ENCODE data around the gene SACS.

Gene SACS

GRCh38 chr13:23449398-23450162 lies 16.1 kb upstream of the SACS start:
- no peak for TF ChIP-seq EZH2phosphoT487 (IDR thresholded peaks at IDR 0.05; ENCODE audit: borderline replicate concordance, low read length)
- TF ChIP-seq, protein P1, sequence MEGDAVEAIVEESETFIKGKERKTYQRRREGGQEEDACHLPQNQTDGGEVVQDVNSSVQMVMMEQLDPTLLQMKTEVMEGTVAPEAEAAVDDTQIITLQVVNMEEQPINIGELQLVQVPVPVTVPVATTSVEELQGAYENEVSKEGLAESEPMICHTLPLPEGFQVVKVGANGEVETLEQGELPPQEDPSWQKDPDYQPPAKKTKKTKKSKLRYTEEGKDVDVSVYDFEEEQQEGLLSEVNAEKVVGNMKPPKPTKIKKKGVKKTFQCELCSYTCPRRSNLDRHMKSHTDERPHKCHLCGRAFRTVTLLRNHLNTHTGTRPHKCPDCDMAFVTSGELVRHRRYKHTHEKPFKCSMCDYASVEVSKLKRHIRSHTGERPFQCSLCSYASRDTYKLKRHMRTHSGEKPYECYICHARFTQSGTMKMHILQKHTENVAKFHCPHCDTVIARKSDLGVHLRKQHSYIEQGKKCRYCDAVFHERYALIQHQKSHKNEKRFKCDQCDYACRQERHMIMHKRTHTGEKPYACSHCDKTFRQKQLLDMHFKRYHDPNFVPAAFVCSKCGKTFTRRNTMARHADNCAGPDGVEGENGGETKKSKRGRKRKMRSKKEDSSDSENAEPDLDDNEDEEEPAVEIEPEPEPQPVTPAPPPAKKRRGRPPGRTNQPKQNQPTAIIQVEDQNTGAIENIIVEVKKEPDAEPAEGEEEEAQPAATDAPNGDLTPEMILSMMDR (IDR thresholded peaks at IDR 0.05; ENCODE audit: low read depth, low read length, poor library complexity, severe bottlenecking) = no peak
- H3K79me2 ChIP-seq (ENCODE audit: control insufficient read depth, low read length) = no peaks in the 10 kb centered on the region
- no peaks in the 10 kb centered on the region for H3K9me2 ChIP-seq (replicated peaks; ENCODE audit: control insufficient read depth, low read length)
- no peak overlapping the region for H3K4me2 ChIP-seq (ENCODE audit: low read length)
- H3K9me3 ChIP-seq (ENCODE audit: control insufficient read depth, insufficient read depth, low read length) = no peaks in the 10 kb centered on the region
- no peak overlapping the region for H3K27ac ChIP-seq (ENCODE audit: low read depth, low read length)
- H3K4me3 ChIP-seq (ENCODE audit: low read length) = no peak overlapping the region
- H3K27me3 ChIP-seq (ENCODE audit: control insufficient read depth, low read length) = no peaks in the 10 kb centered on the region
- H4K20me1 ChIP-seq (ENCODE audit: control insufficient read depth, insufficient read depth, low read depth, low read length) = no peaks in the 10 kb centered on the region
- no peaks in the 10 kb centered on the region for H3K36me3 ChIP-seq (ENCODE audit: control insufficient read depth, low read length)
- H3F3A ChIP-seq (ENCODE audit: control insufficient read depth, insufficient read depth) = no peaks in the 10 kb centered on the region
- no peaks in the 10 kb centered on the region for H3K4me1 ChIP-seq (ENCODE audit: control insufficient read depth, low read length)

DNA sequence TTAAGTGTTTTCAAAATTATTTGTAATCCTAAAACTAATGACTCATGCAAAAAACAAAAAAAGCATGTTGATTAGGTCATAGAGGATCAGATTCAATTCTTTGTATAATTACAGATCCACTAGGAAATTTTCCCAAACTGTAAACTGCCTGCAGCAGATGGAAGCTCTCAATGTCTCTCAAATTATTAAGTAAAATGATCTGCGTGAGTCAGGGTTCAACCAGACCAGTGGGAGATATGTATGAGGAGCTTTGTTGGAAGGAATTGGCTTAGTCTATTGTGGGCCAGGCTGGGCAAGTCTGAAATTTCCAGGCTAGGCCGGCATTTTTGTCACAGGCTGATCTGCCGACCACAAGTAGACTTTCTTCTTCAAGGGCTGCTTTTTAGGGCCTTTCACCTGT lies 14.4 kb upstream of the SACS start:
- no peaks in the 10 kb centered on the region for H3K9me2 ChIP-seq (replicated peaks; ENCODE audit: control insufficient read depth, low read length)
- H3K4me2 ChIP-seq (ENCODE audit: low read length) = no peak overlapping the region
- H4K20me1 ChIP-seq (ENCODE audit: control insufficient read depth, insufficient read depth, low read depth, low read length) = no peaks in the 10 kb centered on the region
- no peaks in the 10 kb centered on the region for H3K36me3 ChIP-seq (ENCODE audit: control insufficient read depth, low read length)
- H3K4me1 ChIP-seq (ENCODE audit: control insufficient read depth, low read length) = no peaks in the 10 kb centered on the region
- no peaks in the 10 kb centered on the region for H3F3A ChIP-seq (ENCODE audit: control insufficient read depth, insufficient read depth)
- no peaks in the 10 kb centered on the region for H3K27me3 ChIP-seq (ENCODE audit: control insufficient read depth, low read length)
- no peaks in the 10 kb centered on the region for H3K79me2 ChIP-seq (ENCODE audit: control insufficient read depth, low read length)
- H3K27ac ChIP-seq (ENCODE audit: low read depth, low read length) = no peak overlapping the region
- H3K9me3 ChIP-seq (ENCODE audit: control insufficient read depth, insufficient read depth, low read length) = no peaks in the 10 kb centered on the region
- no peak overlapping the region for H3K4me3 ChIP-seq (ENCODE audit: low read length)
- TF ChIP-seq, protein P1 (IDR thresholded peaks at IDR 0.05; ENCODE audit: low read depth, low read length, poor library complexity, severe bottlenecking) = no peak
- TF ChIP-seq EZH2phosphoT487 (IDR thresholded peaks at IDR 0.05; ENCODE audit: borderline replicate concordance, low read length) = no peak

GRCh38 chr13:23445794-23446193 lies 12.3 kb upstream of the SACS start:
- no peak overlapping the region for H3K4me2 ChIP-seq (ENCODE audit: low read length)
- H3F3A ChIP-seq (ENCODE audit: control insufficient read depth, insufficient read depth) = no peaks in the 10 kb centered on the region
- H3K4me3 ChIP-seq (ENCODE audit: low read length) = no peak overlapping the region
- no peaks in the 10 kb centered on the region for H3K36me3 ChIP-seq (ENCODE audit: control insufficient read depth, low read length)
- TF ChIP-seq, protein P1 (IDR thresholded peaks at IDR 0.05; ENCODE audit: low read depth, low read length, poor library complexity, severe bottlenecking) = no peak
- no peak for TF ChIP-seq EZH2phosphoT487 (IDR thresholded peaks at IDR 0.05; ENCODE audit: borderline replicate concordance, low read length)
- H3K27ac ChIP-seq (ENCODE audit: low read depth, low read length) = no peak overlapping the region
- H3K9me2 ChIP-seq (replicated peaks; ENCODE audit: control insufficient read depth, low read length) = no peaks in the 10 kb centered on the region
- H3K79me2 ChIP-seq (ENCODE audit: control insufficient read depth, low read length) = no peaks in the 10 kb centered on the region
- no peaks in the 10 kb centered on the region for H3K9me3 ChIP-seq (ENCODE audit: control insufficient read depth, insufficient read depth, low read length)
- H4K20me1 ChIP-seq (ENCODE audit: control insufficient read depth, insufficient read depth, low read depth, low read length) = no peaks in the 10 kb centered on the region
- no peaks in the 10 kb centered on the region for H3K4me1 ChIP-seq (ENCODE audit: control insufficient read depth, low read length)
- no peaks in the 10 kb centered on the region for H3K27me3 ChIP-seq (ENCODE audit: control insufficient read depth, low read length)
